NCI-H2196 treated with DMSO at 0.1 percent for 48 hours (cell line): ENCODE measurements around the gene ABITRAM.
"Not testable (repeated sequence)": the region's sequence is repeated elsewhere in the genome, so short reads cannot be mapped to it uniquely, and the experiment has no call there.

Experiments
- DNase-seq: peaks from one replicate; lab custom pipeline; 2025; ENCODE audit not compliant: unreplicated experiment; lab: John Stamatoyannopoulos, UW

The ABITRAM gene

GRCh38 chr9:108934323-108934893 is at the start of gene ABITRAM:
Gene ABITRAM, plus strand, starts transcription at chr9:108934400. Its CDS starts 87 bp downstream, at chr9:108934487.
- DNase-seq = peak; percentile 76

GRCh38 chr9:108884701-108885100 is 49.5 kb upstream of the ABITRAM start:
- DNase-seq = no peak

DNA sequence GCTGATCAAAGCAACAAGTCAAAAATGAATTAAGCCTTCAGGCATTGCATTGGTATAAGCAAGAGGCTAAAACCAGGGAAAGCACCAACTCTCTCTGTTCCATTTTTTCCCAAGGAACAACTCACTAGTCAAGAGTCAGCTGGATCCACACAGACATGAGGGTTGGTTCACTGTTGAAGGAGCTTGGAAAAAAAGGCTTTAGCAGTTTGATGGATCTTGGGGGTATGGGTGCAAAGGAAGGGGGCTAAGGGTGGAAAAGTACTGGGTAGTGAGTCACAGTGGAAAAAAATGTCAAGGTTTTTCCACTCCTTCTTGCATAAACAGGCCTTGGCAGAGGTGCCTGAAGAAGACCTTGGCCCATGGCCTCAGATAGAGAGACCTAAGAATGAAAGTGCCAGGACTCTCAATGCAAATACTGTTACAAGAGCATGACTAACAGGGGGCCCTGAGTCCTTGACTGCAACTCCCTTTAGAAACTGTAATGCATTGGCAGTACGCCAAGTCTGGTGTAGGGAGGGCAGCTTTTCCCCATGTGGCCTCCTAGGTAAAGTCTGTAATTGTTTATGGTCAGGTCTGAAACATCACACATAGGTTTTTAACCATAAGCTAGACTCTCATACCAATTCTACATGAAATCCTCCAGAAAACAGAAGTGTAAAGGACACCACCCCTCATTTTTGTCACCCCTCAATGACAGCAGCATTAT is 48.4 kb upstream of the ABITRAM start:
- DNase-seq = peak; percentile 7

DNA sequence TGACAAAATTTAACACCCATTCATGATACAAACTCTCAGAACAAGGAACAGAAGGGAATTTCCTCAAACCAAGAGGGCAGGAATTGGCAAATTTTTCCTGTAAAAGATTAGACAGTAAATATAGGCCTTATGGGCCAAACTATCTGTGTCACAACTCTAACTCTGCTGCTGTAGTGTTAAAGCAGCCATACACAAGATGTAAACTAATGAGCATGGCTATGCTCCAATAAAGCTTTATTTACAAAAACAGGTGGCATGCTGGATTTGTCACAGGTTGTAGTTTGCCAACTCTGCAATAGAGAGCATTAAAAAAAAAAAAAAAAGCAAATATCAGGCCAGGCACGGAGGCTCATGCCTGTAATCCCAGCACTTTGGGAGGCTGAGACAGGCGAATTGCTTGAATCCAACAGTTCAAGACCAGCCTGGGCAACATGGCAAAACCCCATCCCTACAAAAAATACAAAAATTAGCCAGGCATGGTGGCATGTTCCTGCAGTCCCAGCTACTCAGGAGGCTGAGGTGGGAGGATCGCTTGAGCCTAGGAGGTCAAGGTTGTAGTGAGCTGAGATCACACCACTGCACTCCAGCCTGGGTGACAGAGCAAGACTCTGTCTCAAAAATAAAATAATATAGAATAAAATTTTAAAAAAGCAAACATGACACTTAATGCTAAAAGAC is 47.5 kb upstream of the ABITRAM start:
- DNase-seq = not testable (repeated sequence)

- peak; percentile 7 for DNase-seq
These were observed 44.5 kb upstream of the ABITRAM start for GRCh38 chr9:108889649-108890067.

DNA sequence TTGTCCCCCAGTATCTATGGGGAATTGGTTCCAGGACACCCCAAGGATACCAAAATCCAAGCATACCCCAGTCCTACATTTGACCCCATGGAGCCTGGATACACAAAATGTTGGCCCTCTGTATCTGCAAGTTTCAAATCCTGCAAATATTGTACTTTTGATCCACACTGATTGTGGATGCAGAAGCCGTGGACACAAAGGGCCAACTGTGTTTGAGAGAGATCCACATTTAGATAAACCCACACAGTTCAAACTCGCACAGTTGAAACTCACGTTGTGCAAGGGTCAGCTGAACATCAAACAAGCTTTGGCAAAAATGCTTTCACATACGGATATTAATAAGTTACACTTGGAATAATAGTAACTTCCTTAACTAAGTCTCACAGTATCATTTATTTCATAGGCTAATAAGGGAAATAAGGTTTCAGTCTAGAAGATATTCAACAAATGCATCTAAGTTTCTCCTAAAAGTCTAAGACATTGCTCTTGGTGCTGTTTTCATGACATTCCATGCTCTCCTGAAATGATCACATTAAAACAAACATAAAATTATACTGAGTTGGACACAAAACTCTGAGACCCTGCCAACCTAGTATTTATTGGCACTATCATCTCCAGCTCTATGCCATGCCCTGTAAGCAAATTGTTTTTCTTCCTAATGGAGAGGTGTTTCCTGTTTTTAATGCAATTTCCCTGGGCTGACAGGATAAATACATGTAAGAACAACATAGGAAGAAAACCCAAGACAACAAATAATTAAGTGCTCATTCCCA is 39.8 kb upstream of the ABITRAM start:
- no peak for DNase-seq

- DNase-seq = no peak
These were observed 36.7 kb upstream of the ABITRAM start for GRCh38 chr9:108897324-108898096.

GRCh38 chr9:108899023-108899695 is 35.0 kb upstream of the ABITRAM start:
- DNase-seq = not testable (repeated sequence)

DNA sequence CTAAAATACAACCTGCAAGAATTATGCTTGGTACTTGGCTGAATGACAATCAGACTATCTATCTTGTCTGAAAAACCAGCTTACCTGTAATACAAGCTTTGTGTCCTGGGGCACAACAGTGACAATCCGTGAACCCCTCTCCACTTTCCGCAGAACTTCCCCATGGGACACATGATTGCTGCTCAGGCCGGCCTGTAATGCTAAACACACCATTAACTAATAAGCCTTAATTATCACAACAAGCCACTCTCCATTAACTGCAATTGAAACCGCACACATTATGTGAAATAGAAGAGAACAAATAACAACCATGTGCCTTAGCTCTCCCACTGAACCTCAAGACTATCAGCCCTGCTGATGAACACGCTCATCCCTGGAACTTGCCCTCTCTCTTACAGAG is 34.0 kb upstream of the ABITRAM start:
- no peak for DNase-seq

GRCh38 chr9:108903420-108904103 is 30.6 kb upstream of the ABITRAM start:
- peak; percentile 23 for DNase-seq

DNA sequence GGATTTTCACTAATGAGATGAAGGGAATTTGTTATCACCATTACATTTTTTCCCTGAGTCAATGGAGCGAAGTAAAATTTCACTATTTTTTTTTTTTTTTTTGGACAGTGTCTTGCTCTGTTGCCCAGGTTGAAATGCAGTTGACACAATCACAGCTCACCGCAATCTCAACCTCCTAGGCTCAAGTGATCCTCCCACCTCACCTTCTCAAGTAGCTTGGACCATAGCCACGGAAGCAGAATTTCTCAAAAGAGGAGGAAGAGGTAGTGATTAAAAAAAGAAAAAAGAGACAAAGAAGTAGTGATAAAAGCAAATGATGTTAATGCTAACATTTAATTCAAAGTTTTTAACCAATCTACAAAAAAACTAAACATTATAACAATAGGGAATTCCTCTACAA is 30.0 kb upstream of the ABITRAM start:
- DNase-seq = no peak

GRCh38 chr9:108905494-108905893 is 28.7 kb upstream of the ABITRAM start:
- no peak for DNase-seq

GRCh38 chr9:108910402-108910801 is 23.8 kb upstream of the ABITRAM start:
- DNase-seq = no peak

- DNase-seq = no peak
These were observed 23.3 kb upstream of the ABITRAM start for GRCh38 chr9:108910914-108911313.

DNA sequence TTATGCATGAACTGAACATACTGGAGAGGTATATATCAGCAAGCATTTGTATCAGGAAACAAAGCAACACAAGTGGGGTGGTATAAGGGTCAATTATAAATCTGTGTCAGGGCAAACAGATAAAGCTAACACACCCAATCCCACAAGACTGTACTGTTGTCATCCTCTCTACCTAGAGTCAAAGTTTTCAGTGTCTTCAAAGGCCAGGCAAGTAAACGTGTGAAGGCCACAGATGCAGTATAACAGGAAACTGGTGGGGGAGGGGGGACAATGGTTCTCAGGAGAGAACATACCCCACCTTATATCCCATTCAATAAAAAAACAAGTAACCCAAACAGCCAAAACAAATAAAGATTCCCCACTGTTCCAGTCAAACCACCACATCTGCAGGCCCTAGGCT is 22.4 kb upstream of the ABITRAM start:
- DNase-seq = no peak

GRCh38 chr9:108913391-108913790 is 20.8 kb upstream of the ABITRAM start:
- no peak for DNase-seq

GRCh38 chr9:108919517-108919916 is 14.7 kb upstream of the ABITRAM start:
- DNase-seq = no peak

DNA sequence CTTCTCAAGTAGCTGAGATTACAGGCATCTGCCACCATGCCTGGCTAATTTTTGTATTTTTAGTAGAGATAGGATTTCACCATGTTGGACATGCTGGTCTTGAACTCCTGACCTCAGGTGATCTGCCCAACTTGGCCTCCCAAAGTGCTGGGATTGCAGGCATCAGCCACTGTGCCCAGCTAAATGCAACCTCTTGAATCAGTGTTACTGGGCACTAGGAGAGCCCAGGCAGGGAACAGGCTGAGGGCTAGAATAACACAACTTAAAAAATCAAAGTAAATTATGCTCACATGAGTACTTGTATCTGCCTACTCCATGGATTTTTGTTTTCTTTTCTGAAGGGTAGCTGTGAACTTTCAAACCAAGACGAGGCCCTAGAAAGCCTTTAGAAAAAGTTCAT is 13.8 kb upstream of the ABITRAM start:
- not testable (repeated sequence) for DNase-seq

GRCh38 chr9:108921200-108921599 is 13.0 kb upstream of the ABITRAM start:
- DNase-seq = no peak

- no peak for DNase-seq
These were observed 9.7 kb upstream of the ABITRAM start for GRCh38 chr9:108924466-108924865.
